GM12878 (cell line): ENCODE results near the gene NPIPA1. TPM values are rescaled to one million over a fixed set of nuclear protein-coding genes. Genes with fewer than 3 reads are reported as not detected.
"Not testable (repeated sequence)": the region's sequence is repeated elsewhere in the genome, so short reads cannot be mapped to it uniquely, and the experiment has no call there.

Source experiments
- ATAC-seq: fragments of 200-7000 bp; cut with Tn5 transposase; 3 replicates; pipeline ENCODE4 v1.9.1; 2020; ENCODE audit warnings: mild to moderate bottlenecking, moderate library complexity
- BruUV-seq: library from RNA; stranded (reverse); fragments of 400-500 nt; replicated peaks from 2 replicates; lab custom pipeline; 2021; lab: Mats Ljungman, UMichigan
- CTCF ChIA-PET: fragments of 300-600 bp; sonication (Branson Sonifier 250); formaldehyde crosslinking; extraction: SDS; loops from one replicate; lab custom pipeline; 2021; ENCODE audit warnings: inconsistent platforms; lab: Yijun Ruan, JAX
- POLR2A ChIA-PET: fragments of 350-600 bp; formaldehyde crosslinking; extraction: SDS; loops from one replicate; lab custom pipeline; 2021; ENCODE audit warnings: inconsistent platforms; lab: Charles Lee
- RAD21 ChIA-PET: fragments of 300-600 bp; sonication (Branson Sonifier 250); formaldehyde crosslinking; loops from one replicate; lab custom pipeline; 2023; ENCODE audit warnings: antibody characterized with exemption; ENCODE audit not compliant: unreplicated experiment; lab: Charles Lee
- SMC1A ChIA-PET: fragments of 300-600 bp; sonication (Branson Sonifier 250); formaldehyde crosslinking; loops from one replicate; lab custom pipeline; 2023; ENCODE audit not compliant: unreplicated experiment, uncharacterized antibody; lab: Charles Lee
- DNase-seq: peaks from one replicate; pipeline ENCODE4 v3.0.0-alpha.2; 2011; ENCODE audit warnings: low read depth, low spot score
- FAIRE-seq: peaks from 3 replicates; lab custom pipeline; 2011; peaks lifted over from hg19 to GRCh38; lab: Jason Lieb, UNC
- H2AFZ ChIP-seq: 2 replicates; pipeline ENCODE4 v1.6.0; 2011; ENCODE audit warnings: low read depth, low read length, control low read depth; ENCODE audit not compliant: control insufficient read depth
- H3K27ac ChIP-seq: 2 replicates; pipeline ENCODE4 v1.5.1; 2011; ENCODE audit warnings: control low read depth; ENCODE audit not compliant: control insufficient read depth, insufficient read depth
- H3K27me3 ChIP-seq, 2 experiments: replicated peaks in 1 of 2; 2 replicates each; pipeline versions ENCODE4 v1.6.0 to v1.6.1; 2011; ENCODE audit warnings: low read length in 1 of 2; ENCODE audit not compliant: control insufficient read depth in 2 of 2, insufficient read depth in 2 of 2
- H3K36me3 ChIP-seq, 2 experiments: 2 replicates each; pipeline ENCODE4 v1.5.1; 2011; ENCODE audit warnings: low read length in 1 of 2; ENCODE audit not compliant: control insufficient read depth in 2 of 2, insufficient read depth in 2 of 2
- H3K4me1 ChIP-seq: 2 replicates; pipeline ENCODE4 v1.6.1; 2011; ENCODE audit warnings: mild to moderate bottlenecking, low read length, moderate library complexity, mixed read lengths; ENCODE audit not compliant: control insufficient read depth, insufficient read depth
- H3K4me2 ChIP-seq: 2 replicates; pipeline ENCODE4 v1.6.0; 2011; ENCODE audit warnings: control low read depth; ENCODE audit not compliant: control insufficient read depth, insufficient read depth
- H3K4me3 ChIP-seq: fragments of 200-600 bp; sonication (generic); 2 replicates; pipeline ENCODE4 v1.5.1; 2016
- H3K79me2 ChIP-seq: 2 replicates; pipeline ENCODE4 v1.6.0; 2011; ENCODE audit warnings: low read length; ENCODE audit not compliant: control insufficient read depth, insufficient read depth
- H3K9ac ChIP-seq: 2 replicates; pipeline ENCODE4 v1.8.0; 2011; ENCODE audit warnings: low read length, control low read depth, mixed read lengths; ENCODE audit not compliant: control insufficient read depth, insufficient read depth
- H3K9me3 ChIP-seq: replicated peaks from 3 replicates; pipeline ENCODE4 v1.5.1; 2011; ENCODE audit warnings: mild to moderate bottlenecking, low read length; ENCODE audit not compliant: control insufficient read depth, insufficient read depth
- H4K20me1 ChIP-seq: 2 replicates; pipeline ENCODE4 v1.6.0; 2011; ENCODE audit not compliant: control insufficient read depth, insufficient read depth
- WGBS: methylation state at CpG from one replicate; pipeline ENCODE4 v1.1.6; 2016; ENCODE audit warnings: low lambda C conversion rate; ENCODE audit not compliant: insufficient replicate concordance, insufficient coverage; ENCODE audit errors: missing lambda C conversion rate; 5-methylcytosine and 5-hydroxymethylcytosine counted together
- in situ Hi-C: fragments of 300-500 bp; cut with MboI; formaldehyde crosslinking; loops from 9 replicates; pipeline ENCODE4 v1.14.3; 2018; ENCODE audit warnings: mixed read lengths
- intact Hi-C: fragments of 100-400 bp; cut with micrococcal nuclease; formaldehyde crosslinking; loops from one replicate; pipeline ENCODE4 v1.14.2; 2022; ENCODE audit not compliant: unreplicated experiment
- polyA plus RNA-seq, 11 experiments: library from polyadenylated mRNA; depleted of rRNA in 4 of 11; unstranded in 6 of 11; stranded (reverse) in 5 of 11; fragments of >200 nt; fragmentation: Nextera tagmentation in 4 of 11; fragmentation: Illumina TruSeq in 1 of 11; extraction: Ambion mirVana in 4 of 11; extraction: Trizol in 1 of 11; gene quantifications; 1 replicate in 1 of 11; 2 replicates in 10 of 11; pipeline versions ENCODE4 v1.2.1 to v1.2.3, GENCODE V29; 2011 to 2016; ENCODE audit warnings: inconsistent platforms in 2 of 11, missing spikeins in 2 of 11, low read depth in 1 of 11
- total RNA-seq, 4 experiments: library from RNA; depleted of rRNA in 3 of 4; stranded (reverse); fragments of >200 nt in 3 of 4; fragmentation: Illumina TruSeq in 1 of 4; extraction: Trizol in 1 of 4; gene quantifications; 2 replicates each; pipeline versions ENCODE4 v1.2.1 to v1.2.3, GENCODE V29; 2013 to 2021

The NPIPA1 gene
- total and polyA plus RNA-seq, 10 of the 15 experiments (the other 5 are each of a cell fraction or from before 2014, with no cell fraction given) = 7.7 to 42.9 (median 14.7) TPM

DNA sequence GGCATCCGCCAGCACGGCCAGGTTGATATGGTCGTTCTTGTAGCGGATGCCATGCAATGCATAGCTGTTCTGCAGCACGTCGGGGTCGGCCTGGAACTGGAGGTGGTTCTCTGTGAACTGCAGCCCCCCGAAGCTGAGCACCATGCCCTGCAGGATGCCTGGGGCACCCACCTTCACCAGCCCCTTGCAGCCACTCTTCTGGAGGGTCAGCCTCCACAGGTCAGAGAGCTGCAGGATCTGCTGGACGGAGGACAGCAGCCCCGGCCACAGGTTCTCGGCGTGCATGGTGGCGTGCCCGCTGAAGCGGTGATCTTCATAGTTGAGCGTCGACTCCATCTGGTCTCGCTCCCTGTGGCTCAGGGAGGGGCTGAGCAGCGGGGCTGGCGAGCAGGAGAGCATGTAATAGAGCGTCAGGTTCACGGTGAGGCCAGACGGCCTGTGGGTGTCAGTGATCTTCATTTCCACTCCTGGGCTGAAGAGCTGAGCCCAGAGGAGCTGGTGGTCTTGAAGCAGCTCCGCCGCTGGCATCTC lies 51.5 kb downstream of the NPIPA1 start:
- RAD21 ChIA-PET, SMC1A ChIA-PET, H2AFZ ChIP-seq, POLR2A ChIA-PET, H3K9me3 ChIP-seq, intact Hi-C loops, H3K4me3 ChIP-seq, DNase-seq, FAIRE-seq, H3K79me2 ChIP-seq, CTCF ChIA-PET, H3K27me3 ChIP-seq, H3K4me1 ChIP-seq, H3K27ac ChIP-seq, H4K20me1 ChIP-seq, BruUV-seq, in situ Hi-C loops, H3K36me3 ChIP-seq, H3K4me2 ChIP-seq, H3K9ac ChIP-seq: not testable (repeated sequence)
- ATAC-seq = peak; percentile 84
- WGBS = 85% methylated on average over 25 of the region's 25 CpGs

DNA sequence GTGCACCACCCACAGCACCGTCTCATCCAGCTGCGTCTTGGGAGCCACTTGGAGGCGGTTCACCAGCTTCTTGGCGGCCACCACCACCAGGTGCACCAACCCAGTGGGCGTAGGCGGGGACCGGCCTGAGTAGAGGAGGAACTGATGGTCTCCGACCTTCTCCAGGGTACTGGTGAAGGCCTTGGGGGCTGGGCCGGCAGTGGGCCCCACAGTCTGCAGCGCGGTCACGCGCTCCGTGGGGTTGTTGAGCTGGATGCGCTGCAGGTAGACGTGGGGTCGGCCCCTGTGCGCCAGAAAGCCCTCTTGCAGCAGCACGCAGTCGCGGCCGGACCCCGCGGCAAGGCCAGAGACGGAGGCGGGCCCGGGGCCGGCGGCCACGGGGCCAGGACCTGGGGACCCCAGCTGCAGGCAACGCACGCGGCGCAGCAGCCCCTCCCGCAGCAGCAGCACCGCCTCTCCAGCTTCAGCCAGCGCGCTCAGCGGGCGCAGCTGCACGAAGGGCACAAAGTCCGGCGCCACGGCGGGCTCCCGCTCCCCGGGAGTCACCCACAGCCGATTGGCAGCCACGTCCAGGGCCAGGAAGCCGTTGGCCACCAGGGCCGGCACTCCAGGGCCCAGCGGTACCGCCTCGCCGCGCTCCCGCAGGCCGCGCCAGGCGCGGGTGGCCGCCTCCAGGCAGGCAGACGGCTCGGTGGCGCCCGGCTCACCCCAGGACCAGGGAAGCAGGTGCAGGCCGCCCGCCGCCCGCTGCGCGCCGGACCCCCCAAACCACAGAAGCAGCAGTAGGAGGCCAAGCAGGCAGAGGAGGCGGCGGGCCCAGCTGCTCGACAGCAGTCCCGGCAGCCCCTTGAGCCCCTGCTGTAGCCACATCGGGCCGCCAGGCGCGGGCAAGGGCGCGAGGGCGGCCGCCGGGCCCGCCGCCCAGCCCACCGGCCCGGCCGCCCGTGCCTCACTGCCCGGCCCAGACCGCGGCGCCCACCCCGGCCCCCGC lies 52.3 kb downstream of the NPIPA1 start:
- H3K79me2 ChIP-seq, H3K9ac ChIP-seq, H3K27ac ChIP-seq, intact Hi-C loops, BruUV-seq, H3K27me3 ChIP-seq, RAD21 ChIA-PET, H3K4me1 ChIP-seq, H3K9me3 ChIP-seq, in situ Hi-C loops, H3K4me3 ChIP-seq, CTCF ChIA-PET, H3K36me3 ChIP-seq, SMC1A ChIA-PET, FAIRE-seq, H4K20me1 ChIP-seq, DNase-seq, H3K4me2 ChIP-seq, POLR2A ChIA-PET, H2AFZ ChIP-seq: not testable (repeated sequence)
- peak; percentile 76 for ATAC-seq
- 97% methylated on average over 75 of the region's 98 CpGs for WGBS

DNA sequence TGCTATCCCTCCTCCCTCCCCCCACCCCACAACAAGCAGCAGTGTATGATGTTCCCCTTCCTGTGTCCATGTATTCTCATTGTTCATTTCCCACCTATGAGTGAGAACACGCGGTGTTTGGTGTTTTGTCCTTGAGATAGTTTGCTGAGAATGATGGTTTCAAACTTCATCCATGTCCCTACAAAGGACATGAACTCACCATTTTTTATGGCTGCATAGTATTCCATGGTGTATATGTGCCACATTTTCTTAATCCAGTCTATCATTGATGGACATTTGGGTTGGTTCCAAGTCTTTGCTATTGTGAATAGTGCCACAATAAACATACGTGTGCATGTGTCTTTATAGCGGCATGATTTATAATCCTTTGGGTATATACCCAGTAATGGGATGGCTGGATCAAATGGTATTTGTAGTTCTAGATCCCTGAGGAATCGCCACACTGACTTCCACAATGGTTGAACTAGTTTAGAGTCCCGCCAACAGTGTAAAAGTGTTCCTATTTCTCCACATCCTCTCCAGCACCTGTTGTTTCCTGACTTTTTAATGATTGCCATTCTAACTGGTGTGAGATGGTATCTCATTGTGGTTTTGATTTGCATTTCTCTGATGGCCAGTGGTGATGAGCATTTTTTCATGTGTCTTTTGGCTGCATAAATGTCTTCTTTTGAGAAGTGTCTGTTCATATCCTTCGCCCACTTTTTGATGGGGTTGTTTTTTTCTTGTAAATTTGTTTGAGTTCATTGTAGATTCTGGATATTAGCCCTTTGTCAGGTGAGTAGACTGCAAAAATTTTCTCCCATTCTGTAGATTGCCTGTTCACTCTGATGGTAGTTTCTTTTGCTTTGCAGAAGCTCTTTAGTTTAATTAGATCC lies 56.3 kb downstream of the NPIPA1 start:
- POLR2A ChIA-PET, CTCF ChIA-PET, H3K27ac ChIP-seq, intact Hi-C loops, H3K36me3 ChIP-seq, BruUV-seq, DNase-seq, RAD21 ChIA-PET, FAIRE-seq, in situ Hi-C loops, H3K4me1 ChIP-seq, H3K27me3 ChIP-seq, H2AFZ ChIP-seq, H3K9ac ChIP-seq, H3K4me2 ChIP-seq, H3K4me3 ChIP-seq, H3K9me3 ChIP-seq, ATAC-seq, H4K20me1 ChIP-seq, SMC1A ChIA-PET, H3K79me2 ChIP-seq: not testable (repeated sequence)
- WGBS = 79% methylated on average over 6 of the region's 7 CpGs
